Activated B cell treated with CpG ODN at 0.5 μM for 24 hours (primary cell): Measurements from ENCODE around the gene ANXA8. TPM values are rescaled to one million over a fixed set of nuclear protein-coding genes. Genes with fewer than 3 reads are reported as not detected.
"Not testable (repeated sequence)": the region's sequence is repeated elsewhere in the genome, so short reads cannot be mapped to it uniquely, and the experiment has no call there.

Source experiments
- ATAC-seq: fragments of 200-7000 bp; cut with Tn5 transposase; one replicate; pipeline ENCODE4 v1.10.0; 2021; ENCODE audit warnings: low read depth, mild to moderate bottlenecking, moderate library complexity
- CTCF ChIA-PET: fragments of 350-600 bp; sonication (Branson Sonifier 250); formaldehyde crosslinking; loops from one replicate; lab custom pipeline; 2021; ENCODE audit warnings: antibody characterized with exemption; lab: Charles Lee
- POLR2A ChIA-PET: fragments of 350-600 bp; sonication (Branson Sonifier 250); formaldehyde crosslinking; loops from one replicate; lab custom pipeline; 2021; ENCODE audit warnings: antibody characterized with exemption; lab: Charles Lee
- DNase-seq: peaks from one replicate; pipeline ENCODE4 v3.0.0; 2022
- H3K27ac Mint-ChIP-seq: one replicate; pipeline ENCODE4 v1.8.0; 2020; ENCODE audit warnings: mixed read lengths
- H3K27me3 Mint-ChIP-seq: one replicate; pipeline ENCODE4 v1.8.0; 2021; ENCODE audit warnings: mixed read lengths
- H3K36me3 Mint-ChIP-seq: one replicate; pipeline ENCODE4 v1.8.0; 2021; ENCODE audit warnings: low read depth, mixed read lengths
- H3K4me1 Mint-ChIP-seq: one replicate; pipeline ENCODE4 v1.8.0; 2021; ENCODE audit warnings: mixed read lengths
- H3K4me3 Mint-ChIP-seq: one replicate; pipeline ENCODE4 v1.8.0; 2020; ENCODE audit warnings: mild to moderate bottlenecking, mixed read lengths
- H3K9me3 Mint-ChIP-seq: one replicate; pipeline ENCODE4 v1.8.0; 2020; ENCODE audit warnings: mixed read lengths
- CTCF ChIP-seq: fragments of 200-600 bp; IDR thresholded peaks from one replicate; pipeline ENCODE4 v1.8.0; 2022; ENCODE audit warnings: antibody characterized with exemption, mild to moderate bottlenecking
- intact Hi-C: fragments of 100-400 bp; cut with micrococcal nuclease; formaldehyde crosslinking; loops from one replicate; pipeline ENCODE4 v1.15.1; 2024
- total RNA-seq: library from RNA; stranded (reverse); gene quantifications from 2 replicates; pipeline ENCODE4 v1.2.3, GENCODE V29; 2022

Gene ANXA8
- total RNA-seq, 1 donor from 2014 or later = not detected

GRCh38 chr10:47458466-47459154, 25.3 kb downstream of the ANXA8 start:
- ChIA-PET POLR2A (no interaction called here), CTCF (no interaction called here)
- no peak for TF ChIP-seq CTCF
- DNase-seq (no peak), ATAC-seq (no peak)
- Mint-ChIP-seq H3K36me3 (no peaks in the 10 kb centered on the region), H3K9me3 (no peaks in the 10 kb centered on the region), H3K4me1 (no peaks in the 10 kb centered on the region), H3K4me3 (no peak overlapping the region), H3K27me3 (peaks cover 7% of the 10 kb centered on the region), H3K27ac (no peak overlapping the region)
- intact Hi-C loops = no loop called here

DNA sequence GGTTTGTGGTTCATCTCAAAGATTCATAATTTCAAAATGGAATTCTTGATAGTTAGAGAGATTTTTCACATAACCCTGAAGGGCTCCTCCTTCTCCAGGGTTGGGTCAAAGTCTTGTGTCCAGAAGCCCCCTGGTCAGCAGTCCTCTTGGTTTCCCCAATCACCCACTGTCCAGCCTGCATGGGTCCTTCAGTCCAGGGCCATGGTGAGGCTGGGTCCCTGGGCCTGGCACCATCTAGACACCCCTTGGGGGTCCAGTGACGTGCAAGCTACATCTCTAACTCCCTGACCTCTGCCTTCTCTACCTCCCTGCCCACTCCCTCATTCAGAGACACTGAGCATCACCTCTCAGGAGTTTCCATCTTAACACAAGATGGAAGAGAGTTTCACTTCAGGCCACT, 26.1 kb downstream of the ANXA8 start:
- TF ChIP-seq CTCF = no peak
- intact Hi-C loops = no loop called here
- Mint-ChIP-seq H3K9me3 (no peaks in the 10 kb centered on the region), H3K27ac (no peak overlapping the region), H3K4me1 (no peaks in the 10 kb centered on the region), H3K4me3 (no peak overlapping the region), H3K27me3 (peaks cover 7% of the 10 kb centered on the region), H3K36me3 (no peaks in the 10 kb centered on the region)
- DNase-seq (no peak), ATAC-seq (no peak)
- ChIA-PET CTCF (no interaction called here), POLR2A (no interaction called here)

DNA sequence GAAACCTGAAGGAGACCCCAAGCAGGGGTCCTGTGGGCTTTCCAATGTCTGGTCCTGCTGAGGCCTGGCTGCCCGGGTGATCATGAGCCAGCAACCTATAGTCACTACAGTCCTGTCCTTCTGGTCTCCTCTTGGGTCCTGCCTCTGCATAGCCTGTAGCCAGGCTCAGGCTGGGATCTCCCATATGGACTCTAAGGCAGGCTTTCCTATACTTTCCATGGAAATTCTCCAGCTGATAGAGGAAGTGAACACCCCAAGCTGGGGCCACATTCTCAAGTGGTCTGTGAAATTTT, 26.4 kb downstream of the ANXA8 start:
- TF ChIP-seq CTCF = no peak
- H3K27ac Mint-ChIP-seq = no peak overlapping the region
- peaks cover 7% of the 10 kb centered on the region for H3K27me3 Mint-ChIP-seq
- no peaks in the 10 kb centered on the region for H3K4me1 Mint-ChIP-seq
- H3K4me3 Mint-ChIP-seq = no peak overlapping the region
- CTCF ChIA-PET = no interaction called here
- H3K9me3 Mint-ChIP-seq = no peaks in the 10 kb centered on the region
- ATAC-seq (no peak), DNase-seq (no peak)
- intact Hi-C loops = no loop called here
- POLR2A ChIA-PET = no interaction called here
- H3K36me3 Mint-ChIP-seq = no peaks in the 10 kb centered on the region

GRCh38 chr10:47456794-47457527, 27.0 kb downstream of the ANXA8 start:
- H3K27ac Mint-ChIP-seq = no peak overlapping the region
- intact Hi-C loops = no loop called here
- ChIA-PET CTCF (no interaction called here), POLR2A (no interaction called here)
- no peaks in the 10 kb centered on the region for H3K36me3 Mint-ChIP-seq
- H3K4me1 Mint-ChIP-seq = no peaks in the 10 kb centered on the region
- TF ChIP-seq CTCF = no peak
- H3K4me3 Mint-ChIP-seq = no peak overlapping the region
- no peak for ATAC-seq
- peaks cover 9% of the 10 kb centered on the region for H3K27me3 Mint-ChIP-seq
- DNase-seq = no peak
- H3K9me3 Mint-ChIP-seq = no peaks in the 10 kb centered on the region

DNA sequence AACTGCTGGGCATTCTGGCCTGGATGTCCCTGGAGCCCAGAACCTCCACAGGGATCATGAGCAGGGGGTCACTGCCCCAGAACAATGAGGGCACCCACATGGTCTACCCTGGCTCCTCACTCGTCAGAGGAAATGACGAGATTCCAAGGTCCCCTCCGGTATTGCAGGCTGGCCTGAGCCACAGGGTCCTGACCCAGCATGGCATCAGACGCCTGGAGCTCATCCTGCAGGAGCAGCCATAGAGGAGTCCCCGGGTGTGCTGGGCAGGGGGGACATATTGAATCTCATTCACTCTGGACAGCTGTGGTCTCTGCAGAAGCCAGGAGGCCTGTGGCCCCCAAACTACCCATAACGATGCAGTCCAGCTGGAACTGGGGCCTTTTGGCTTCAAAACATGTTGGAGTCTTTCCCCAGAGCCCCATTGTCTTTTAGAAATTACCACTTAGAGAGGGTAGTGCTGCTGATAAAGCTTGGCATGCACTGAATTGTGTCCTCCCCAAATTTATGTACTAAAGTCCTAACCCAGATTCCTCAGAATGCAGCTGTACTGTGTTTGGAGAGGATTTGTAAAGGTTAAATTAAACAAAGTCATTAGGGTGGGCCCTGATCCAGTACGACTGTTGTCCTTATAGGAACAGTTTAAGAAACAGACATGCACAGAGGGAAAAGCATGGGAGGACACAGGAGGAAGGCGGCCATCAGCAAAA, 27.7 kb downstream of the ANXA8 start:
- H3K36me3 Mint-ChIP-seq = no peaks in the 10 kb centered on the region
- peaks cover 9% of the 10 kb centered on the region for H3K27me3 Mint-ChIP-seq
- ChIA-PET POLR2A (no interaction called here), CTCF (no interaction called here)
- H3K27ac Mint-ChIP-seq = no peak overlapping the region
- no peak for TF ChIP-seq CTCF
- H3K4me1 Mint-ChIP-seq = no peaks in the 10 kb centered on the region
- no peak overlapping the region for H3K4me3 Mint-ChIP-seq
- intact Hi-C loops = no loop called here
- no peaks in the 10 kb centered on the region for H3K9me3 Mint-ChIP-seq
- ATAC-seq (no peak), DNase-seq (no peak)

DNA sequence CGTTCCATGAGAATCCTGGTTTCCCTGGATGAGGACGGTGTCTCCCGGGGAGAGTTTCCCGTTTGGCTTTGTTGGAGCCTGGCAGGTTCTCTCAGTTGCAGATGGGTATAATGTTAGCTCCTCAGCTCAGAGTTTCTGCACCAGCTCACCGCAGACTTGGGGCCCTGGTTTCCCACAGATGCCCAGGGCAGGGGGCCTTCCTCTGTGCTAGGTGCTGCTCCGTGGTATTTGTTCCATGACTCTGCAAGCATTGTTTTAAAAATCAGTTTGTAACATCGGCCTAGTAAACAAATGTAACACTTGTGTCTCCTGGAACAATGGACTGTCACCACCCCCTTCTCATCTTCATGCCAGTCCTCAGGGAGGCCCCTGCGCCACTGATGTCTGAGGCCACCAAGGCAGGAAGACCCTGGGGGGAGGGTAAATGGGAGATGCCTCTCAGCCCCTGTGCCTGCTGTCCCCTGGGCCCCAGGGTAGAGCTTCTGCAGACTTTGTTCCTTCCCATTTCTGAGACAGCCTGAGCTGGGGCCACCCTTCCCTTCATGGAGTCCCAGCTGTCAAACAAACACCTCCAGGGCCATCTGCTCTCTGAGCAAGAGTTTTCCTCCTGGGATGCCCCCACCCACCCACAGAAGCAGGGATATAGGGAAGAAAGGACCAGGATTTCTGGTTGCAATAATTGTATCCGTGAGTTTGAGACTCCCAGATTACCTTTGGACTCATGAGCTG, 28.4 kb downstream of the ANXA8 start:
- POLR2A ChIA-PET, H3K4me1 Mint-ChIP-seq, DNase-seq, H3K9me3 Mint-ChIP-seq, ATAC-seq, H3K36me3 Mint-ChIP-seq, intact Hi-C loops, CTCF ChIA-PET, H3K27me3 Mint-ChIP-seq, H3K4me3 Mint-ChIP-seq: not testable (repeated sequence)
- H3K27ac Mint-ChIP-seq = peak overlapping the region; percentile 30
